ACC112 (cell line): ENCODE data around the gene CCDC6.
"Not testable (repeated sequence)": the region's sequence is repeated elsewhere in the genome, so short reads cannot be mapped to it uniquely, and the experiment has no call there.

Experiments used
- H2AFZ ChIP-seq: fragments of 200-600 bp; sonication (generic); one replicate; pipeline ENCODE4 v1.6.0; 2017; ENCODE audit warnings: antibody characterized with exemption, low read length; ENCODE audit not compliant: unreplicated experiment
- H3K27ac ChIP-seq: fragments of 200-600 bp; sonication (generic); 2 replicates; pipeline ENCODE4 v1.5.1; 2014; ENCODE audit warnings: low read depth, mild to moderate bottlenecking, antibody characterized with exemption, low read length, moderate library complexity
- H3K27me3 ChIP-seq: fragments of 200-600 bp; sonication (generic); 2 replicates; pipeline ENCODE4 v1.6.1; 2014; ENCODE audit warnings: mild to moderate bottlenecking, antibody characterized with exemption, low read length, moderate library complexity, mixed read lengths; ENCODE audit not compliant: insufficient read depth
- H3K36me3 ChIP-seq: fragments of 200-600 bp; sonication (generic); 2 replicates; pipeline ENCODE4 v1.6.1; 2016; ENCODE audit warnings: mild to moderate bottlenecking, antibody characterized with exemption, low read length, moderate library complexity, mixed read lengths; ENCODE audit not compliant: insufficient read depth
- H3K4me1 ChIP-seq: fragments of 200-600 bp; sonication (generic); one replicate; pipeline ENCODE4 v1.6.1; 2016; ENCODE audit warnings: low read length, mixed read lengths; ENCODE audit not compliant: insufficient read depth, unreplicated experiment, control insufficient read depth
- H3K4me3 ChIP-seq: fragments of 200-600 bp; sonication (generic); 2 replicates; pipeline ENCODE4 v1.5.1; 2014; ENCODE audit warnings: mild to moderate bottlenecking, low read depth, low read length
- H3K79me2 ChIP-seq: fragments of 200-600 bp; sonication (generic); one replicate; pipeline ENCODE4 v1.6.0; 2016; ENCODE audit warnings: low read length; ENCODE audit not compliant: control insufficient read depth, unreplicated experiment, insufficient read depth

Gene CCDC6

GRCh38 chr10:59881640-59882039 is 24.7 kb downstream of the CCDC6 start:
- H3K4me1 ChIP-seq, result peaks cover 8% of the 10 kb centered on the region

GRCh38 chr10:59880971-59881510 is 25.3 kb downstream of the CCDC6 start:
- H2AFZ ChIP-seq, result no peak overlapping the region
- H3K36me3 ChIP-seq, result no peaks in the 10 kb centered on the region
- H3K79me2 ChIP-seq, result peaks cover 59% of the 10 kb centered on the region
- no peak overlapping the region for H3K27ac ChIP-seq
- peaks cover 8% of the 10 kb centered on the region for H3K4me1 ChIP-seq
- H3K27me3 ChIP-seq, result no peaks in the 10 kb centered on the region
- no peak overlapping the region for H3K4me3 ChIP-seq

More at GRCh38 chr10:59881640-59882039, 24.7 kb downstream of the CCDC6 start:
- no peaks in the 10 kb centered on the region for H3K36me3 ChIP-seq
- H2AFZ ChIP-seq, result no peak overlapping the region
- H3K27ac ChIP-seq, result no peak overlapping the region
- H3K79me2 ChIP-seq, result peaks cover 63% of the 10 kb centered on the region
- no peaks in the 10 kb centered on the region for H3K27me3 ChIP-seq
- H3K4me3 ChIP-seq, result no peak overlapping the region

- H2AFZ ChIP-seq, result no peak overlapping the region
- H3K4me1 ChIP-seq, result peaks cover 8% of the 10 kb centered on the region
- no peak overlapping the region for H3K27ac ChIP-seq
- no peak overlapping the region for H3K4me3 ChIP-seq
- H3K27me3 ChIP-seq, result no peaks in the 10 kb centered on the region
- no peaks in the 10 kb centered on the region for H3K36me3 ChIP-seq
- peaks cover 57% of the 10 kb centered on the region for H3K79me2 ChIP-seq
Measured at GRCh38 chr10:59880019-59880717, 26.2 kb downstream of the CCDC6 start.

- peaks cover 59% of the 10 kb centered on the region for H3K79me2 ChIP-seq
- no peaks in the 10 kb centered on the region for H3K27me3 ChIP-seq
- H2AFZ ChIP-seq, result no peak overlapping the region
- no peak overlapping the region for H3K27ac ChIP-seq
- no peaks in the 10 kb centered on the region for H3K36me3 ChIP-seq
- peaks cover 10% of the 10 kb centered on the region for H3K4me1 ChIP-seq
- no peak overlapping the region for H3K4me3 ChIP-seq
Measured at GRCh38 chr10:59879363-59879913, 26.9 kb downstream of the CCDC6 start.

- Histone ChIP-seq H3K36me3 (no peaks in the 10 kb centered on the region), H3K4me3 (no peak overlapping the region), H3K79me2 (peaks cover 59% of the 10 kb centered on the region), H3K27ac (no peak overlapping the region), H3K4me1 (peaks cover 15% of the 10 kb centered on the region), H2AFZ (no peak overlapping the region), H3K27me3 (no peaks in the 10 kb centered on the region)
Measured at GRCh38 chr10:59878915-59879314, 27.4 kb downstream of the CCDC6 start.

- Histone ChIP-seq H3K79me2 (peaks cover 58% of the 10 kb centered on the region), H2AFZ (no peak overlapping the region), H3K27me3 (no peaks in the 10 kb centered on the region), H3K4me3 (no peak overlapping the region), H3K27ac (no peak overlapping the region), H3K36me3 (no peaks in the 10 kb centered on the region), H3K4me1 (peaks cover 22% of the 10 kb centered on the region)
Measured at GRCh38 chr10:59878289-59878688, 28.1 kb downstream of the CCDC6 start.

GRCh38 chr10:59877191-59877671 is 29.1 kb downstream of the CCDC6 start:
- Histone ChIP-seq H3K27ac (no peak overlapping the region), H3K79me2 (peaks cover 67% of the 10 kb centered on the region), H3K4me3 (no peak overlapping the region), H3K27me3 (no peaks in the 10 kb centered on the region), H3K36me3 (no peaks in the 10 kb centered on the region), H3K4me1 (peaks cover 31% of the 10 kb centered on the region), H2AFZ (no peak overlapping the region)

- H3K4me3 ChIP-seq, result no peak overlapping the region
- no peaks in the 10 kb centered on the region for H3K27me3 ChIP-seq
- no peak overlapping the region for H3K27ac ChIP-seq
- H3K79me2 ChIP-seq, result peaks cover 72% of the 10 kb centered on the region
- H2AFZ ChIP-seq, result no peak overlapping the region
- no peaks in the 10 kb centered on the region for H3K36me3 ChIP-seq
- peaks cover 31% of the 10 kb centered on the region for H3K4me1 ChIP-seq
Measured at GRCh38 chr10:59876695-59877094, 29.7 kb downstream of the CCDC6 start.

- not testable (repeated sequence) for H3K36me3 ChIP-seq, H3K27ac ChIP-seq, H3K27me3 ChIP-seq, H2AFZ ChIP-seq, H3K4me3 ChIP-seq
- peaks cover 31% of the 10 kb centered on the region for H3K4me1 ChIP-seq
- peaks cover 74% of the 10 kb centered on the region for H3K79me2 ChIP-seq
Measured at GRCh38 chr10:59876208-59876607, 30.1 kb downstream of the CCDC6 start.

GRCh38 chr10:59873896-59874295 is 32.5 kb downstream of the CCDC6 start:
- H3K79me2 ChIP-seq, result peaks cover 69% of the 10 kb centered on the region
- H3K4me3 ChIP-seq, result no peak overlapping the region
- H3K27ac ChIP-seq, result no peak overlapping the region

More at GRCh38 chr10:59873896-59874295, 32.5 kb downstream of the CCDC6 start:
- Histone ChIP-seq H3K4me1 (peaks cover 31% of the 10 kb centered on the region), H3K36me3 (no peaks in the 10 kb centered on the region), H3K27me3 (no peaks in the 10 kb centered on the region), H2AFZ (no peak overlapping the region)
